Measurements from ENCODE around the gene MTMR4.
"Not testable (repeated sequence)": the region's sequence is repeated elsewhere in the genome, so short reads cannot be mapped to it uniquely, and the experiment has no call there.

Gene MTMR4

DNA sequence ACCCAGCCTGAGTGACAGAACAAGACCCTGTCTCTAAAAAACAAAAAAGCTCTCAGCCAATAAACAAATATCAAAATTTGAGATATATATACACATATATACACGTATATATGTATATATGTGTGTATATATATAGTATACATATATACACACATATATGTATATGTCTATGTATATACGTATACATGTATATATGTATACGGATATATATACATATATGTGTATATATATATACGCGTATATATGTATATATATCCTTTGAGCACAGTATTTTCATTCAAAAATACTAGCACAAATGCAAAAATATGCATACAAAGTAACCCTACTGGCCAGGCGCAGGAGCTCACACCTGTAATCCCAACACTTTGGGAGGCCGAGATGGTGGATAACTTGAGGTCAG lies 13.0 kb downstream of the MTMR4 start:
- Histone ChIP-seq H3K4me3 (ENCODE audit: low read length) (no peak overlapping the region), H3K36me3 (ENCODE audit: insufficient read depth, low read length) (peaks cover 85% of the 10 kb centered on the region), H3K27me3 (ENCODE audit: insufficient read depth, low read length) (no peaks in the 10 kb centered on the region), H2AFZ (ENCODE audit: low read depth, low read length) (no peak overlapping the region), H3K9me3 (ENCODE audit: low read length) (no peaks in the 10 kb centered on the region), H3K4me1 (ENCODE audit: insufficient read depth, low read length) (no peaks in the 10 kb centered on the region)

DNA sequence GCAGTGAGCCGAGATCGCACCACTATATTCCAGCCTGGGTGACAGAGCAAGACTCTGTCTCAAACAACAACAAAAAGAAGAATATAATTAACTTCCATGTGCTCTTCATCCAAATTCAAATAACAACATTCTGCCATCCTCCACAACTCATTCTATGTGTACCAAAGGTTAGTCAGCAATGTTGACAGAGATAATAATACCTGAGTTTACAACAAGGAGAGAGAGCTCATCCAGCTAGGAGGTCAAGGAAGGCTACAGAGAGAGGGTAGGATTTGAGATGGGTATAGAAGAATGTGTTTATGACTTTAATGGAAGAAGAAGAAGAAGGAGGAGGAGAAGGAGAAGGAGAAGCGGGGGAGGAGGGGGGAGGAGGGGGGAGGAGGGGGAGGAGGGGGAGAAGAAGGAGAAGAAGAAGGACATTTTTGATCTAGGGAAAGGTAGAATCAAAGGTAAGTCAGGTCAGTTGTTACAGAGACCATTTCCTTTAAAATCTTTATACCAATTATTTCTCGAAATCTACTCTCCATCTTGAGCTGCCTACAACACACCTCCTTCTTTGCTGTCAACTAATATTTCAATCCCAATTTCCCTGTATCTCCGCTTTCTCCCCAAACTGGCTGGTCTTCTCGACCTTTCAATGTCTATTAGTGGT lies 16.1 kb downstream of the MTMR4 start:
- Histone ChIP-seq H3K27me3 (ENCODE audit: insufficient read depth, low read length) (no peaks in the 10 kb centered on the region), H3K9me3 (ENCODE audit: low read length) (no peaks in the 10 kb centered on the region), H3K36me3 (ENCODE audit: insufficient read depth, low read length) (peaks cover 85% of the 10 kb centered on the region), H2AFZ (ENCODE audit: low read depth, low read length) (no peak overlapping the region), H3K4me3 (ENCODE audit: low read length) (no peak overlapping the region), H3K4me1 (ENCODE audit: insufficient read depth, low read length) (no peaks in the 10 kb centered on the region)

DNA sequence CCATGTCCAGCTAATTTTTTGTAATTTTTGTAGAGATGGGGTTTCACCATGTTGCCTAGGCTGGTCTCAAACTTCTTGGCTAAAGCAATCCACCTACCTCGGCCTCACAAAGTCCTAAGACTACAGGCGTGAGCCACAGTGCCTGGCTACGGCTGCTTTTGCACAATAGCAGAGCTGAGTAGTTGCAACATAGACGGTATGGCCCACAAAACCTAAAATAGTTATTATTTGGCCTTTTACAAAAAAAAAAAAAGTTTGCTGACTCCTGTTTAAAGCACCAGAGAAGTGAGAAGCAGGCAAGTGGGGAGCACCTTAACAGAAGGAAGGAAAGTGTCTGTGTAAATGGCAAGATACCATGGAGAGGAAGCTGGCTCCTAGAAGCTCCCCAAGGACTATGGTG lies 20.9 kb downstream of the MTMR4 start:
- Histone ChIP-seq H3K36me3 (ENCODE audit: insufficient read depth, low read length) (peaks cover 98% of the 10 kb centered on the region), H3K9me3 (ENCODE audit: low read length) (peaks cover 3% of the 10 kb centered on the region), H2AFZ (ENCODE audit: low read depth, low read length) (no peak overlapping the region), H3K27me3 (ENCODE audit: insufficient read depth, low read length) (no peaks in the 10 kb centered on the region), H3K4me1 (ENCODE audit: insufficient read depth, low read length) (no peaks in the 10 kb centered on the region), H3K4me3 (ENCODE audit: low read length) (no peak overlapping the region)

DNA sequence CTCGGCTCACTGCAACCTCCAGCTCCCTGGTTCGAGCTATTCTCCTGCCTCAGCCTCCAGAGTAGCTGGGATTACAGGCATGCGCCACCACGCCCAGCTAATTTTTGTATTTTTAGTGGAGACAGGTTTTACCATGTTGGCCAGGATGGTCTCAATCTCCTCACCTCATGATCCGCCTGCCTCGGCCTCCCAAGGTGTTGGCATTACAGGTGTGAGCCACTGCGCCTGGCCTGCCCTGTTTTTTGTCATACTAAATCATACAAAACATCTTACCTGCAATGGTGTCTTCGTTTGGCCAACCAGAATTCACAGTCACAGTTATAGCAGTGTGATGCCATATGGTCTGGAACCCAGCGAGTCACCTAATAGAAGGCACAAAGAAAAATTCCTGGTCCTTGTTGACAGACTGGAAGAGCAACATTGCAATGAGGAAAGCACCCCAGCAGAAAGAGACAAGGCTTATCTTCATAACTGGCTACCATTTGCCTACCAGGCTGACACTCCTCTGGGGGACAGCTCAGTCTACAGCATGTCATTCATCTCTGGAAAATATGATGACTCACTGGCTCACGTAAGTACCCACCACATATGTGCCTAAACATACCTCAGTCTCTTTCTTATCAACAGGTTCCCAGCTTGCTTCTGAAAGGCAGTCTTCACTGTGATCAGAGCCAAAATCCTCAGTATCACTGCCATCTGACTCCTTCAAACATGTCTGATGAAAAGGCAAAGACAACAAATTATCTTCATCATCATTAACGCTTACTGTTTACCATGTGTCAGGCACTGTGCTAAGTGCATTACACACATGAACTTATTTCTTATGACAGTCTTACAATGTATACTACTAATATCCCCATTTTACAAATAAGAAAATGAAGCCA lies 22.0 kb downstream of the MTMR4 start:
- H3K4me3 ChIP-seq (ENCODE audit: low read length), result no peak overlapping the region
- peaks cover 5% of the 10 kb centered on the region for H3K9me3 ChIP-seq (ENCODE audit: low read length)
- no peaks in the 10 kb centered on the region for H3K27me3 ChIP-seq (ENCODE audit: insufficient read depth, low read length)
- H2AFZ ChIP-seq (ENCODE audit: low read depth, low read length), result no peak overlapping the region
- H3K4me1 ChIP-seq (ENCODE audit: insufficient read depth, low read length), result no peaks in the 10 kb centered on the region
- peaks cover 91% of the 10 kb centered on the region for H3K36me3 ChIP-seq (ENCODE audit: insufficient read depth, low read length)

DNA sequence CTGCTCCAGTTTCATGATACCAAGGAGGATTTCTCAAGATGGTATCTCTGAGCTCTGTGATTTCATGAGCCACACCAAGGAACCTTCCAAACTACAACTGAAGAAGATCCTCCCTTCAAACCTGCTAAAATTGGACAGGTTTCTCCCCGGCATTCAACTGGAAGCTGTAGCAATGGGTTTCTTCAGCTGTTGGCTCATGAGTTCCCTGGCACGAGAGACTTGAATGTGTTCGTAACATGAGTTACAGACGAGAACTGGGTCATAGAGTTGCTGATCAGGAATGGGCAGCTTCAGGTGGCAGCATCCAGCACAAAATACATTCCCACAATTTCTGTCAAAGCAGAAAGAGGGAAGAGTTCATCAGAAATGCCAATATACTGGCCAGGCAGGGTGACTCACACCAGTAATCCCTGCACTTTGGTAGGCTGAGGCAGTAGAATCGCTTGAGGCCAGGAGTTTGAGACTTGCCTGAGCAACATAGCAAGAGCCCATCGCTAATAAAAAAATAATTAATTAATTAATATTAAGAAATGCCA lies 22.9 kb downstream of the MTMR4 start:
- Histone ChIP-seq H3K4me1 (ENCODE audit: insufficient read depth, low read length) (no peaks in the 10 kb centered on the region), H3K4me3 (ENCODE audit: low read length) (no peak overlapping the region), H3K36me3 (ENCODE audit: insufficient read depth, low read length) (peaks cover 85% of the 10 kb centered on the region), H2AFZ (ENCODE audit: low read depth, low read length) (no peak overlapping the region), H3K27me3 (ENCODE audit: insufficient read depth, low read length) (no peaks in the 10 kb centered on the region), H3K9me3 (ENCODE audit: low read length) (peaks cover 5% of the 10 kb centered on the region)

DNA sequence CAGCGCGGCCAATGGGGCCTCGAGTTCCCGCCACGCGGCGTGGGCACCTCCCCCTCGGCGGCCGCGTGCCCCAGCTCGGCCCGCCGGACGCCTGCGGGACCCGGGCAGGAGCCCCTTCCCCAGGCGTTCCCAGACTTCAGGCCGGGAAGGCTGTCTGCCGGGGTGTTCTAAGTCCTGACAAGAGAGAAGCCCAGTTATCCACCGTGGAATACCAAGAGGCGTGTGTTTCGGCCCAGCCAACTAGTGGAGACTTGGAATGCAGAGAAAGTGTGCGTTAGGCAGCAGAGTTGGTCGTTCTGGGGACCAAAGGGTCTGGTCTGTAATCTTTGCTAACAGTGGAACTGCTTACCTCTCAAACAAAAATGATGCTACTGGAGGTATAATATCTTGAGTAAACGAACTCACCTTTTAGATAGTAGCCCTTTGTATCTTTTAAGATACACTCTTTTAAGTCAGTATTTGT lies 26.0 kb downstream of the MTMR4 start:
- Histone ChIP-seq H3K9me3 (ENCODE audit: low read length) (peaks cover 5% of the 10 kb centered on the region), H3K36me3 (ENCODE audit: insufficient read depth, low read length) (peaks cover 56% of the 10 kb centered on the region), H3K4me3 (ENCODE audit: low read length) (no peak overlapping the region), H3K4me1 (ENCODE audit: insufficient read depth, low read length) (no peaks in the 10 kb centered on the region), H2AFZ (ENCODE audit: low read depth, low read length) (no peak overlapping the region), H3K27me3 (ENCODE audit: insufficient read depth, low read length) (no peaks in the 10 kb centered on the region)

DNA sequence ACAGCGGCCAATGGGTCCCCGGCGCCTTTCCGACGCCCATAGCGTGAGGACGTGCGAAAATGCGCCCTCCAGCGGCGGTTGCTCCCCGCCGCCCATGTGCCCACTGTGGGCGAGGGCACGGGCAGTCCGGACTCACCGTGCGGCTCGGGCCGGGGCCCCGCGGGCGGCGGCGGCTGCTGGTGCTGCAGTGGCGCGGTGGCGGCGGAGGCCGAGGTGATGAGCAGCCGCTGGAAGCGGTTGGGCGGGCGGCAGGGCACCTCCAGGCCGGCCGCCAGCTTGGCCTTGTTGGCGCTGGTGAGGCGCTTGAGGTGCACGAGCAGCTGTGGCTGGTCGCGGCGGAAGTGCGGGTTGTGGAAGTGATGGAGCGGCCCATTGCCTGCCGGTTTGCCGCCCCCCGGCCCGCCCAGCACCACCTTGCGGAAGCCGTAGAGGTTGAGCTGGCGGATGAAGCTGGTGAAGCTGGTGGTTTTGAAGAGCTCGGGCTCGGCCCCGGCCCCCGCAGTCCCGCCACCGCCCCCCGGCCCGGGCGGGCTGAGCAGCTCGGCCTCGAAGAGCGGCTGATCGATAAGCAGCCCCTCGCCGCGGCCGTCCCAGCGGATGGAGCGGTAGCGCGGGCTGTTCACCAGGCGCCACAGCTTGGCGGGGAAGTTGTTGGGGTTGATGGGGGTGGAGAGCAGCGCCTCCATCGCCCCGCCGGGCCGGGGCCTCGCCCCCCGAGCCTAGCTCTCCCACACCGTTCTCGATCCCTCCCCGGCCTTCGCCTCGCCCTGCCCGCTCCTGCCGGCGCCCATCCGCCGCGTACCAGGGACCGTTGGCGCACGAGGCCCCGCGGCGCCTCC lies 26.6 kb downstream of the MTMR4 start, which contains the start of gene HSF5:
Gene HSF5 (minus strand): TSS at position 820 of the 839 bp plus-strand sequence. CDS start 134 bp downstream, at position 686.
- peaks cover 49% of the 10 kb centered on the region for H3K36me3 ChIP-seq (ENCODE audit: insufficient read depth, low read length)
- H3K4me1 ChIP-seq (ENCODE audit: insufficient read depth, low read length), result no peaks in the 10 kb centered on the region
- H3K27me3 ChIP-seq (ENCODE audit: insufficient read depth, low read length), result no peaks in the 10 kb centered on the region
- peaks cover 5% of the 10 kb centered on the region for H3K9me3 ChIP-seq (ENCODE audit: low read length)
- no peak within 1 kb of the TSS for H3K4me3 ChIP-seq (ENCODE audit: low read length)
- no peak within 1 kb of the TSS for H2AFZ ChIP-seq (ENCODE audit: low read depth, low read length)

DNA sequence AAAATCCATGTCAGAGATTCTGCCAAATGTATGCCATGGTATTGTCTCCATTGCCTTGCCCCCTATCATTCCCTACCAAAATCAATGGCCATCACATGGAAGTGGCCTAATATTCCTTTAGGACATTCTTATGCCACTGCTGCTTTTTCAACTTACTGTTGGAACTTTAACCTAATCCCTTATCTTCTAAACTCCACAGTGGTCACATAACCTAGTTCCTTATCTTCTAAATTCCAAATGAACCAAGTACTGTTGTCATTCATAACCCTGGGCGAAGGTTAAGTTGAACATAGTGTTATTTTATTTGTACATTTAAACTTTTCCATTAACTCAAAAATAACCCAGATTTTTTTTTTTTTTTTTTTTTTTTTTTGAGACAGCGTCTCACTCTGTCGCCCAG lies 29.8 kb downstream of the MTMR4 start:
- Histone ChIP-seq H3K4me3 (ENCODE audit: low read length) (no peak overlapping the region), H3K9me3 (ENCODE audit: low read length) (peaks cover 4% of the 10 kb centered on the region), H3K4me1 (ENCODE audit: insufficient read depth, low read length) (no peaks in the 10 kb centered on the region), H2AFZ (ENCODE audit: low read depth, low read length) (no peak overlapping the region), H3K27me3 (ENCODE audit: insufficient read depth, low read length) (no peaks in the 10 kb centered on the region), H3K36me3 (ENCODE audit: insufficient read depth, low read length) (peaks cover 17% of the 10 kb centered on the region)

DNA sequence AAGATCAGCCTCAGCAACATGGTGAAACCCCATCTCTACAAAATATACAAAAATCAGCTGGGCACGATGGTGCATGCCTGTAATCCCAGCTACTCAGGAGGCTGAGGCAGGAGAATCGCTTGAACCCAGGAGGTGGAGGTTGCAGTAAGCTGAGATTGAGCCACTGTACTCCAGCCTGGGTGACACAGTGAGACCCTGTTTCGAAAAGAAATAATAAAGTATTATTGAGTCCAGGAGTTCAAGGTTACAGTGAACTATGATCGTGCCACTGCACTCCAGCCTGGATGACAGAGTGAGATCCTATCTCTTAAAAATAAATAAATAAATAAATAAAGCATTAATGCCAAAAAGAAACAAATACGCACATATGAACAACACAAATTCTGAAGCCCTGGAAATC lies 32.6 kb downstream of the MTMR4 start:
- H3K27me3 ChIP-seq (ENCODE audit: insufficient read depth, low read length); H3K36me3 ChIP-seq (ENCODE audit: insufficient read depth, low read length); H3K4me3 ChIP-seq (ENCODE audit: low read length); H2AFZ ChIP-seq (ENCODE audit: low read depth, low read length); H3K9me3 ChIP-seq (ENCODE audit: low read length); H3K4me1 ChIP-seq (ENCODE audit: insufficient read depth, low read length): not testable (repeated sequence)

DNA sequence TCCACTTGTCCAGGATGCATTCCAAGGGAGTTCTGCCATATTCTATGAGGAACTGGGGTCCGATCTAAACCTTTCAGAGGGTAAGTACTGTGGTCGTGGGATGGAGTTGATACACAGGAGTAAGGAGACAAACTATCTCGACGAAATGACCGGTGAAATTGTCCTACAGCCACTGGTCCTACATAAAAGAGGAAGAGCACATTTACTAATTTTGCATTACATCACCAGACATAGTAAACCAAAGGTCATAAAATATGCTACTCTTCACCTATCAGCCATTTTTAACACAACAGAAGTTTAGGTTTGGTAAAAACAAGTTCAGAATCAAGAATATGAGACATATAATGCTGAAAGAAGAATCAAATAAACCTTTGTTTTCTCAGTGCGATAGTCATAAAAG lies 34.3 kb downstream of the MTMR4 start:
- no peak overlapping the region for H3K4me3 ChIP-seq (ENCODE audit: low read length)
- no peaks in the 10 kb centered on the region for H3K9me3 ChIP-seq (ENCODE audit: low read length)
- no peaks in the 10 kb centered on the region for H3K27me3 ChIP-seq (ENCODE audit: insufficient read depth, low read length)
- no peak overlapping the region for H2AFZ ChIP-seq (ENCODE audit: low read depth, low read length)
- H3K36me3 ChIP-seq (ENCODE audit: insufficient read depth, low read length), result no peaks in the 10 kb centered on the region
- H3K4me1 ChIP-seq (ENCODE audit: insufficient read depth, low read length), result no peaks in the 10 kb centered on the region

DNA sequence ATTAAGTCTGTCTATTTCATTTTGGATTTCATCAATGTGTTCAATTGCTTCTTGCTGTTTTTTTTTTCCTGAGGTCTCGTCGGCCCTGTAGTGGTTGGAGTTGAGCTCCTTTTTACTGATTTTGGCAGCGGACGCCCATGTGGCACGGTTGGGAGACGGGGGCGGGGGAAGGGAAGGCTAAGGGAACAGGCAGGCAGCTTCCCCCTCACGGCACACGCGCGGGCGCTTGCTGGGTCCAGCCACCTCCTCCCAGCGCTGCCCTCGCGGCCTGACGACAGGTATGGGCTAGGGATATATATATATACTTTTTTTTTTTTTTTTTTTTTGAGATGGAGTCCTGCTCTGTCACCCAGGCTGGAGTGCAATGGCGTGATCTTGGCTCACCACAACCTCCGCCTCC lies 37.6 kb downstream of the MTMR4 start:
- Histone ChIP-seq H3K4me3 (ENCODE audit: low read length) (no peak overlapping the region), H3K4me1 (ENCODE audit: insufficient read depth, low read length) (no peaks in the 10 kb centered on the region), H2AFZ (ENCODE audit: low read depth, low read length) (no peak overlapping the region), H3K36me3 (ENCODE audit: insufficient read depth, low read length) (no peaks in the 10 kb centered on the region), H3K9me3 (ENCODE audit: low read length) (no peaks in the 10 kb centered on the region), H3K27me3 (ENCODE audit: insufficient read depth, low read length) (no peaks in the 10 kb centered on the region)

DNA sequence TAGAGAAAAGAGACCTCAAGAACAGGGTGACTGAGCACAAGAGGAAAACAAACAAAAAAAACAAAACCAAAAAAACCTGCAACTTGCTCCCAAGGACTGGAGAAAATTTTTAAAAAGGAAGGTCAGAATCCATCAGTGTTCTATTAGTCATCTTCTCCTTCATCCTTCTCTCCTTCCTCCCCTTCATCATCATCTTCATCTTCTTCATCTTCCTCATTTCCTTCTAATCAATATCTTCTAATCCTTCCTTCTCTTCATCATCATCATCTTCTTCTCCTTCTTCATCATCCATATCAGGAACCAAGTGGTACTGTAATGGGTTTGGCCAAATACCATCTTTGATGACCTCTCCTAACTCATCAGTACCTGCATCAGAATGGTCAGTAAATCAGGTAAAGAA lies 38.5 kb downstream of the MTMR4 start:
- no peaks in the 10 kb centered on the region for H3K27me3 ChIP-seq (ENCODE audit: insufficient read depth, low read length)
- H3K36me3 ChIP-seq (ENCODE audit: insufficient read depth, low read length), result no peaks in the 10 kb centered on the region
- H3K4me1 ChIP-seq (ENCODE audit: insufficient read depth, low read length), result no peaks in the 10 kb centered on the region
- no peak overlapping the region for H2AFZ ChIP-seq (ENCODE audit: low read depth, low read length)
- H3K4me3 ChIP-seq (ENCODE audit: low read length), result no peak overlapping the region
- H3K9me3 ChIP-seq (ENCODE audit: low read length), result no peaks in the 10 kb centered on the region

DNA sequence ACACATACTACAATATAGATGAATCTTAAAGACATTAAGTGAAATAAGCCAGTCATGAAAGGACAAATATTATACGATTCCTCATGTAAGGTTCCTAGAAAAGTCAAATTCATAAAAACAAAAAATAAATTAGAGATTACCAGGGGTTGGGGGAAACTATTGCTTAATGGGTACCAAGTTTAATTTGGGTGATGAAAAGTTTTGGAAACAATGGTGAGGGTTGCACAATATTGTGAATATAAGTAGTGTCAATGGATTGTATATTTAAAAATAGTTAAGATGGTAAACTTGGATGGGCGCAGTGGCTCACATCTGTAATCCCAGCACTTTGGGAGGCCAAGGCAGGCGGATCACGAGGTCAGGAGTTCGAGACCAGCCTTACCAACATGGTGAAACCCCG lies 44.1 kb downstream of the MTMR4 start:
- H3K4me3 ChIP-seq (ENCODE audit: low read length), result no peak overlapping the region
- H3K4me1 ChIP-seq (ENCODE audit: insufficient read depth, low read length), result no peaks in the 10 kb centered on the region
- peaks cover 7% of the 10 kb centered on the region for H3K27me3 ChIP-seq (ENCODE audit: insufficient read depth, low read length)
- H2AFZ ChIP-seq (ENCODE audit: low read depth, low read length), result no peak overlapping the region
- H3K36me3 ChIP-seq (ENCODE audit: insufficient read depth, low read length), result no peaks in the 10 kb centered on the region
- no peaks in the 10 kb centered on the region for H3K9me3 ChIP-seq (ENCODE audit: low read length)
